Measurements from ENCODE around the gene BACH2.
"Not testable (repeated sequence)": the region's sequence is repeated elsewhere in the genome, so short reads cannot be mapped to it uniquely, and the experiment has no call there.

Gene BACH2

DNA sequence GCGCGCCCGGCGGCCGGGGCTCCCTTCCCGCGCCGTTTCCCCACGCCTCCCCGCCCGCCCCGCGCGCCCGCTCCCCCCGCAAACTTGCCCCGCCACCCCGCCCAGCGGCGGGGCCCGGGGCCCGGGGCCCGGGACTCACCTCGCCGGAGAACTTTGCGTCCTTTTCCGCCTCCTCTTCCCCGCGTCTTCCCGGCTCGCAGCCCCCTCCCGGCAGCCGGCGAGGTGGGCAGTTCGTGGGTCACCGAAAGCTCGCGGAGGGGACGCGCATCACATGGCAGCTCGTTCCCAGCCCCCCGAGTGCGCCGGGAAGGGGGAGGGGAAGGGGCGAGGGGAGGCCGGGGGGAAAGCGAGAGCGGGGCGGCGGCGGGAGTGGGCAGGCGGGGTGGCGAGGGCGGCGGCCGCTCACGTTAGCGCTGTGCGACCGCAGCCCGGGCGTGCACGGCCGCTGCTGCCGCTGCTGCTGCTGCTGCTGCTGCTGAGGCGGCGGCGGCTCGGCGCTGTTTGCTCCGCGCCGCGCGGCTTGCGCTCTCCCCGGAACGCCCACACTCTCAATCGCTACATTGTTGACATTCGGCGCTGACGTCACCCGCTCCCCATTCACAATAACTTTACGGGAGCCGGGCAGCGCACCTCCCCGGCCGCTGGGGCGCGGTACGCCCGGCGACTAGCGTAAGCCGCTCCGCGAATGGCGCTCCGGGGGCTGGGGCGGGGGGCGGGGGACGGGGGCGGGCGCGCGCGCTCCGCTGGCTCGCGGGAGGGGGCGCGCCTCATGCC lies at the start of gene BACH2:
Gene BACH2, minus strand, starts transcription at position 503 of the 774 bp plus-strand sequence. CDS start 287,999 bp downstream, outside the sequence.
- no peak for DNase-seq

DNA sequence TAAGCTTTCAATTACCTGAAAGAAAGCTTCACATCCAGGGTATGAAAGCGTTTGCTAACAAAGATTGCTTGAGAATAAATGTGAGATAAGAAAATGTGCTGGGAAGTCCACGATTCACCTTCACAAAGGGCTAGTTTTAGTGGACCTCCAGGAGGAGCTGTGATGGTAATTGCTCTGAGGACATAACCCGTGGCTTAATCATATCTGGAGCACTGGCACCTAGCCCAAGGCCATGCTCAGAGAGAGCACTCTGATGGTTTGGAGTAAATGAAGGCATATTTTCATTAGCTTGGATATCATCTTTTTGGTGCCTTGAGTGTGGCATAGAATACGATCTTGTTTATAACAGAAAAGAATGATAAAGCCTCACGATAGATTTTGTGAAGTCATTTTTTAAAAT lies 46.9 kb upstream of the BACH2 start:
- no peak for DNase-seq

DNA sequence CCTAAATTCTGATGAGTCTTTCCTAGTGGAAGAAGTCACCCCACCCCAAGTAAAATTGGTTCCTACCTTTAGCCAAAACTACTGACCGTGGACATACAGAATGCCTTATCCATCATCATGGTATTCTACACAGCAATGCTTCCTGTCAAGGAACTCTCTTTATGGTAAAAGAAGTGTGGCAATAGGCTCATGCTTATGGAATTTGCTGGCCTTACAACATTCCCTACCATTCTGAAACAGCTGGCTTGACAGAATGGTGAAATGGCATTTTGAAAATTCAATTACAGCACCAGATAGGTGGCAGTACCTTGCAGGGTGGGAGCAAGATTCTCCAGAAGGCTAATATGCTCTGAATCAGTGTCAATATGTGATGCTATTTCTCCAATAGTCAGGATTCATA lies 41.8 kb upstream of the BACH2 start:
- no peak for DNase-seq

DNA sequence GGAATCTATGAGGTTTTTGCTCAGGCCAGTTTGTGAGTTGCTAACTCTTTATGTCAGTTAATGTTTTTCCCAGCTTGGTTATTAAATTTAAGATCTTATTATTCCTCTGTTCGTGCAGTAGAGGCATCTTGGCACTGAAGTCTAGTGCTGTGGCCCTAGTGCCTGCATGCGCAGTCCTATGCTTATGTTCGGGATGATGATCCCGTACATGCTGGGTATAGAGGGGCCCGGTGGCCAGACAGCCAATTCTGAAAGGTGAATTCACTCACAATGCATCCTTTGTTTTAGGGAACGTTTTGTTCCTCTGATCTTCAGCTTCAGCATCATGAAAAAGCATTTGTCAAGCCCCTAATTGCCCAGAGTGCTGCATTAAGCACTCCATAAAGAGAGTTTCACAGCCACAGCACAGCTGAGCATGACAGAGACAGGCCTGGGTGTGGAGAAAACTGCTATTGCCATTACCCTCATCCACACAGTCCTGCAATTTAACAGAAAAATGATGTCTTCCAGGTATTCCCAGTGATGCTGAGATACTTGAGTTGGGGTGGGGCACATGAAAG lies 39.8 kb upstream of the BACH2 start:
- DNase-seq: no peak

DNA sequence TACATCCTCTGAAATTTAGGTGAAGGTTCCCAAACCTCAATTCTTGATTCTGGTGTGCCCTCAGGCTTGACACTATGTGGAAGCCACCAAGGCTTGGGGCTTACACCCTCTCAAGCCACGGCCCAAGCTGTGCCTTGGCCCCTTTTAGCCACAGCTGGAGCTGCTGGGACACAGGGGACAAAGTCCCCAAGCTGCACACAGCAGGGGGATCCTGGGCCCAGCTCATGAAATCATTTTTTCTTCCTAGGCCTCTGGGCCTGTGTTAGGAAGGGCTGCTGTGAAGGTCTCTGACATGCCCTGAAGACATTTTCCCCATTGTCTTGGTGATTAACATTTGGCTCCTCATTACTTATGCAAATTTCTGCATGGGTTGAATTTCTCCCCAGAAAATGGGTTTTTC lies 37.3 kb upstream of the BACH2 start:
- DNase-seq: no peak

DNA sequence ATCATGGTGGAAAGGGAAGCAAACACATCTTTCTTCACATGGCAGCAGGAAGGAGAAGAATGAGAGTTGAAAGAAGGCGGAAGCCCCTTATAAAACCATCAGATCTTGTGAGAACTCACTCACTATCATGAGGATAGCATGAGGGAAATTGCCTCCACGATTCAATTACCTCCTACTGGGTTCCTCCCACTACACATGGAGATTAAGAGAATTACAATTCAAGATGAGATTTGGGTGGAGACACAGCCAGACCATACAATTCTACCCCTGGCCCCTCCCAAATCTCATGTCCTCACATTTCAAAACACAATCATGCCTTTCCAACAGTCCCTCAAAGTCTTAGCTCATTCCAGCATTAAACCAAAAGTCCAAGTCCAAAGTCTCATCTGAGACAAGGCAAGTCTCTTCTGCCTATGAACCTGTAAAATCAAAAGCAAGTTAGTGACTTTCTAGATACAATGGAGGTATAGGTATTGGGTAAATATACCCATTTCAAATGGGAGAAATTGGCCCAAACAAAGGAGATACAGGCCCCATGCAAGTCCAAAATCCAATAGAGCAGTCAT lies 36.4 kb upstream of the BACH2 start:
- not testable (repeated sequence) for DNase-seq

DNA sequence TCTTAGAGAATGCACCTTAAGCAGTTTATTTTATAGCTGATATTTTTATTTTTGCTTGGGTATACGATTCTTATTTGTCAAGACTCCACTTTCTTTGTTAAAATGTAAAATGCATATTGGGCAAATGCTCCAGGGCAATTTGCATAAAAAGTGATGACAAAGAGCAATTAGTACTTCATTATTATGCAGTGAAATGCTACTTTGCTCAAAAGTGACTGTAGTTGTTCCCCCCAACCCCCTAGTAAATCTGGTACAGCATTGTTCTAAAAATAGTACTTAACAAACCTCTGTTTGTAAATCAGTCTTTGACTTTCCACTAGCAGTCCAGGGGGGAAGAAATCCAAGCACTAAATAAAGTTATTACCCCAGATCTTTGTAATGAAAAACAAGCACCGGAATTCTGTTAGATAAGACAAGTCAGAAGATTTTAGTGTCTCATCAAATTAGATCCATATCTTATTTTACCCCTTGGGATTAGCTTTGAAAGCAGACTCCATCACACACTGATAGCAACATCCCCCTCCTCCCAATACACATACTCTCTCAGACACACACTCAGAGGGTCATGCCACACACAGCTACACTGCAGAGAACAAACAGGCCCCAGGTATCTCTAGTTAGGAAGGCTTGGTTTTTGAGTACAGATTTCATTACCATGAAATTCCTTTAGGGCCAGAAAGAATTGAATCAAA lies 32.9 kb upstream of the BACH2 start:
- DNase-seq: no peak

DNA sequence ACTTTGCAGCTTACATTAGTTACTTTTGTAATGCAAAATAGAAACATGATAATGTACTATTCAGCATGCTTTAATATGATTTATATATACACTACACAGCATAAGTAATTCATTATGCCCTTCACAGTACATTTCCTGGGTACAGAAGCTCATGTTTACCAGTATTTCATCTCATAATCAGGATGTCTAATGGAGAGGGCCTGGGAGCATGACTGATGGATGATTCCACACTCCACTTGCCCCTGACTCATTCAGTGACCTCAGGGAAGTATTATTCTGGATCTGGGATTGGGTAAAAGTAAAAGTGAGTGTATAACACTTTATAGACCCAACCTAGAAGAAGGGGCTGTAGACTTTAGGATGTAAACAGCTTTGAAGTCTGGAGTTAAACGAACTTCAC lies 31.4 kb upstream of the BACH2 start:
- no peak for DNase-seq

DNA sequence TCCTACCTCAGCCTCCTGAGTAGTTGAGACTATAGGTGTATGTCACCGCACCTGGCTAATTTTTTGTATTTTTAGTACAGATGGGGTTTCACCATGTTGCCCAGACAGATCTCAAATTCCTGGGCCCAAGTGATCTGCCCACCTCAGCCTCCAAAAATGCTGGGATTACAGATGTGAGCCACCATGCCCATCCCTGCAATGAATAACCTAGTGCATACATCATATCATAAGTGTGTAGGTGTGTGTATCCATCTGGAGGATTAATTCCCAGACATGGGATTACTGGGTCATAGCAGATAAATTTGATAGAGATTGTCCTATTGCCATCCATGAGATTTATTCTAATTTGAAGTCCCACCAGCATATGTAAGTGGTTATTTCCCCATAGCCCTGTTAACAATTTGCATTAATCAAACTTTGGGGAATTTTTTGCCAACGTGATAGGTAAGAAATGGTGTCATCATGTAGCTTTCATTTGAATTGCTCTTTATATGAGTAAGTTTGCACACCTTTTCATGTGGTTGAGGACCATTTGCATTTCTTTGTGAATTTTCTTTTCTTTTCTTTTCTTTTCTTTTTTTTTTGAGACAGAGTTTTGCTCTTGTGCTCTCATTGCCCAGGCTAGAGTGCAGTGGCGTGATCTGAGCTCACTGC lies 29.9 kb upstream of the BACH2 start:
- no peak for DNase-seq

DNA sequence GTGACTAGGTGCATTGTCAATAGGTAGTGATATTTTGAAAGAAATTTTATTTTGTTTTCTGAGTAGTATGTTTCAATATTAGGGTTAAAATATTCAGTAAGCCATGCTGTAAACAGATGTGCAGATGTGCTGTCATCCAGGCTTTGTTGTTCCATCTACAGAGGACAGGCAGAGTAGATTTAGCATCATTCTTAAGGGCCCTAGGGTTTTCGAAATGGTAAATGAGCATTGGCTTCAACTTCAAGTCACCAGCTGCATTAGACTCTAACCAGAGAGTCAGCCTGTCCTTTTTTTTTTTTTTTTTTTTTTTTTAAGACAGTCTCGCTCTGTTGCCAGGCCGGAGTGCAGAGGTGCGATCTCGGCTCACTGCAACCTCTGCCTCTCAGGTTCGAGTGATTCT lies 27.1 kb upstream of the BACH2 start:
- no peak for DNase-seq

DNA sequence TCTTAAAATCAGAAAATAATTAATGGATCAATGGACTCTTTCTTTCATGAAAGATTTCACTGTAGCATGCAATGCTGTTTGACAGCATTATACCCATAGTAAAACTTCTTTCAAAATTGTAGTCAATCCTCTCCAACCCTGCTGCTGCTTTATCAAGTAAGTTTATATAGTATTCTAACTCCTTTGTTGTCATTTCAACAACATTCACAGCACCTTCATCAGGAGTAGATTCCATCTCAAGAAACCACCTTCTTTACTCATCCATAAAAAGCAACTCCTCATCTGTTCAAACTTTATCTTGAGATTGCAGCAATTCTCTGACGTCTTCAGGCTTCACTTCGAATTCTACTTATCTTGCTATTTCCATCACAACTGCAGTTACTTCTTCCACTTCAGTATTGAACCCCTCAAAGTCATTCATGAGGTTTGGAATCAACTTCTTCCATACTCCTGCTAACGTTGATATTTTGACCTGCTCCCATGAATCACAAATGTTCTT lies 26.4 kb upstream of the BACH2 start:
- DNase-seq: no peak

DNA sequence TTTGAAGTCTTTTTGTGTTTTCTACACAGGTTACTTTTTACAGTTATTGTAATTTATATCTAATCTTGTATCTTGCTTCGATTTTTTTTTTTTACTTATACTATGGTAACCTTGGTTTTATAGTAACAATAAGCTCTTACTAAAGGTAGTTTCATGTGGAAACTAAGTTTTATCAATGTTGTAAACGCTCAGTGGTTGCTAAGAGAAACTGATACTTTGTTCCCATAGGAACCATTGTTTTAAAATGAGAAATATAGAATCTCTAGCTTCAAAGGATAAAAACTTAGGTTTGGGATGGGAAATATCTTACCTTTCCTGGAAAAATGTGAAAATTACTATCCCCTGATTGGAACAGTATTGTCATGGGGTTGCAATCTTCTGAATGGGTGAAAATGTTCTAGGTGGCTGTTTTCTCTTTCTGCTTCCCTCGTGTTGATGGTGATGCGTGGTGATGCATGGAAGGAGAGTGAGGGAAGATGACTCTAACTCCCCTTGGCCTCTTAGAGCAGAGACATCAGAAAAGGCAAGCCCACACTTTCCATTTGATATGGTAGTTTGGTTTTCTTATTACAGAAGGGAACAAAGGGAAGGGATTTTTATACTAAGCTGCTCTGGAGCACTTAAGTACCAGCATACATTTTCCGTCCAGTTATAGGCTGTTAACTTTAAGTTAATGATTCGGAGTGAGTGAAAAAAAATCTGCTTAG lies 23.5 kb upstream of the BACH2 start:
- no peak for DNase-seq

DNA sequence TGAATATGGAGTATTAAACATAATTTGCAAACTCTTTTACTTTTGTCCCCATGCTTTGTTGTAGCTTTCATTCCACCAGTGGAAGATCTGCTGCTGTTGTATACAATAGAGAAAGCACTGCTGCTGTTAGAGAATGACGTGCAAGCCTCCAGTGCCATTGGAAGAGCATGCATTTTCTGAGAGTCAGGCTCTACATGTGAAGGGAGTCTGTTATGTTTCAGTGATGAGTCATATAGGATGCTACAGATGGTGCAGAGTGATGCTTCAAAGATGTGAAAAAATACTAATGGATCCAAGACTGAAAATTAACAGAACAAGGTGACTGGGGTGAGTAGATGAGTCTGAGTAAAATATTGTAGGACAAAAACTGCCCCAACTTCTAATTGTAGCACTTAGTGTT lies 22.4 kb upstream of the BACH2 start:
- no peak for DNase-seq

DNA sequence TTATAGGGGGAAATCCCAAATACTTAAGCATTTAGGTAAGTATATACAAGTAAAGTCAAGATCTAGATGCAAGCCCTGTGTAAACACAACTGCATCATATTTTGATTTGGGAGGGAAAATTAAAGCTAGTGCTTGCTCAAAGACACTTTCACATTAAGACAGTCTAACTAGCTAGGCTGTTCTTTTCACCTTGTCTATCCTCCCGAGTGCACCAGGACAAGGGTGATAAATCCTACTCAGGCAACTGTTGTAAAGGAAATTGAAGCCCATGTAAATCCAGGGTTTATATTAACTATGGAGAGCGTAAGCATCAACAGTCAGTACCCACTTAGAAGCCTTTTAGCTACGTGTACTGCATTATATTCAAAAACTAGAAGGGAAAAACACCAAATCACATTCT lies 19.3 kb upstream of the BACH2 start:
- no peak for DNase-seq

DNA sequence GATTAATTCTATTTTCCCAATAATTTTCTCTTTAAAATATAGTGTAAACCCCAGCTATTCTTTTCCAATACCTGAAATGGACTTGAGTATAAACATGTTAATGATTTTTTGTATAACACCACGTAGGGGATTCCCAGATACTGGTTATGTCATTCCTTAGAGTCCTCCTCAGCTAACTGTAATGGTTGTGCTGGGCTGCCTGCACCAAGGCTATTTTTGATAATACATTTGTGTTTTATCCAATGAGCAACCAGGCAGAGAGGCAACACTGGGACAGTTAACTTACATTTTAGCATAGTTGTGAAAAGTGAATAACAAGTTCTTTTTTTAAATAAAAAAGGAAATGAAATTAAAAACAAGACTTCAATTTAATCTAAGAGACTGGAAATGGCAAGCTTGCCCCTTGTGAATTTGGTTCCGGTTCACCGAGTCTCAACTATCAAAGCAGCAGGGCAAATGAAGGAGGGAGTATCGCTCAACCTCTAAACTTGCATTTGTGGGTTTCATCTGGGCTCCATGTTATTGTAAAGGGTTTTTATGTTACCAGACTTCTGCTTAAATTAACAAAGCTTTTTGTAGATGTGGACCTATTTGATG lies 18.8 kb upstream of the BACH2 start:
- DNase-seq: no peak

DNA sequence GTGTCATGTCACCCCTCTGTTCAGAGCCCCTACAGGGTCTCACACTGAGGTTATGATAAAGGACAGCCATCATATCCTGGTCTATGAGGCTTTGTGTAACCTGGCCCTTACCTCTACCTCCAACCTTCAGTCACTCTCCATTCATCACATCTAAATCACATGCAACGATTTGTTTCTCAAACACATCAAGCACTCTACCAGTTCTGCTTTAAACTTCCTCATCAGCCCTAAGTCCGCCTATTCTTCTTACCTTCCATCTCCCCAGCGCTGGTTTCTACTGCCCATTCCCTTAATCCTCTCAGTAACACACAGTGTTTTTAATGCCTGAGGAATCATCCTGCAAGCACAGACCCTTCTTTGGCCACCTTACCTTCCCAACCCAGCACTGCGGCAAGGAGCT lies 17.9 kb upstream of the BACH2 start:
- DNase-seq: no peak

DNA sequence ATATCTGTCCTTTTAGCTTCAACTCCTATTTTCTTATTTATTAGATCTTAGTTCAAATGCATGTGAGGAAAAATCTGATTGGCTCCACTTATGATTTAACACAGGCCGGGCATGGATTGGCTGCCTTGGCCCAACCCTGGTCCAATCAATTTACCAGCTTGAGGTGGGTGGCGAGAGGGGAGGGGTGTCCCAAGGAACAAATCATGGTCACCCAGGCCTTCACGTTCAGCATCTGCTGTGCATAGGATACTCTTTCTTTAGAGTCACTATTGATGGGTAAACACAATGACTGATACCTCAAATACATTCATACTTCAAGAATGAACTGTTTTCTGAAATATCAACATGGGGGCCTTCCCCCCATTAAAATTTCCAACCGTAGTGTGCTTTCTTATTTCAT lies 14.9 kb upstream of the BACH2 start:
- DNase-seq: no peak

DNA sequence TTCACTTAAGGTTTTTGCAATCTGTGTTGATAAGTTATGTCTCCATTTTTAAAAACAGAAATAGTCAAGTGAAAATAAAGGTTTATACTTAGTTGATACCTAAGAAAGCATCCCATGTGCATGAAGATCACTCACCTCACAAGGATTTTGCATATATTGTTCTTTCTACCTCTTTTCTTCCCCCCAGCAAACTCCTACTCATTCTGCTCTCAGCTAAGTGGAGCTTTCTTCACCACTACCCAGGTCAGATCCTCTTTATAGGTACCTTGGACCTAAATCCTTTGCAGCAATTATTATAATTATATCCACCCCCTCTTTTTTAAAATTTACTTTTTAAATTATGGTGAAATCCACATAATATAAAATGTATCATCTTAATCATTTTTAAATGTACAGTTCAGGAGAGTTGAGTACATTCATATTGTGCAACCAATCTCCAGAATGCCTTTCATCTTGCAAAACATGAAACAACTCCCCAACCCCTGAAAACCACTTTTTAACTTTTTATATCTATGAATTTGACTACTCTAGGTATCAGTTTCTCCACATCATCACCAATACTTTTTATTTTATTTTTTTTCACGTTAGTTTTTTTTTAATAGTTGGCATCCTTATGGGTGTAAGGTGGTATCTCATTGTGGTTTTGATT lies 9.3 kb upstream of the BACH2 start:
- no peak for DNase-seq

DNA sequence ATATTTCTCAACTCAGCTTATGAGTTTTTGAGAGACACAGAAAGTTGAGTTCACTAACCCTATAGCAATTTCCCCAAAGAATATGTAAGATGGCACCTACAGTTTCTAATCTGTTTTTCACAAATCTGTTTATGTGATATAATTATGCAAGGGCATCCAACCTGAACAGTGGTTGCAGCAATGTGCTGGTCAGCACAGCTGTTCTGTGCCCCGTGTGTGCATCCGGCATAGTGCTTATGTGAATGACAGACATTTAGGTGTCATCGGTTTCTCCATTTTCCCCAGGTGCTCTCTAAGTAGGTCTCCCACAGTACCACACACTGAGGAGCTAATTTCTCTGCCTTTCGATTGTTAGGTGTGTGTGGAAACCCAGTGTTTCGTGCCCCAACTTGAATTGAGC lies 7.7 kb upstream of the BACH2 start:
- DNase-seq: no peak

DNA sequence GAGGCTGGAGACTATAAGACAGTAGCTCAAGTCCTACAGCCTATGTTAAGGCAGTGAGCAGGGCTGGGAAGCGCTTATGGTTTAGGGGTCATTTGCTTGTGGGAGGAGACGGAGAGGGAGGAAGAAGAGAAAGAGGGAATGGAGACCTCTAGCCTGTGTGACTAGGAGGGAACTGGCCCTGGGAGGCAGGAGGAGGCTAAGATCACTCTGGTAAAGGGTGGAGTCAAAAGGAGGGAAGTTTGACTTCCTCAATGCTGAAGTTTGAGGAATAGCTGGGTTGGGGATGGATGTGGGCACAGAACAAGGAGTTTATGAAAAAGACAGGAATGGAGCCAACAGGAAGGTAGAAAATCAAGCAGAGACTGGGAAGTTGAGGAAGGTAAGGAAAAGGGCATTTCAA lies 6.4 kb upstream of the BACH2 start:
- DNase-seq: no peak

DNA sequence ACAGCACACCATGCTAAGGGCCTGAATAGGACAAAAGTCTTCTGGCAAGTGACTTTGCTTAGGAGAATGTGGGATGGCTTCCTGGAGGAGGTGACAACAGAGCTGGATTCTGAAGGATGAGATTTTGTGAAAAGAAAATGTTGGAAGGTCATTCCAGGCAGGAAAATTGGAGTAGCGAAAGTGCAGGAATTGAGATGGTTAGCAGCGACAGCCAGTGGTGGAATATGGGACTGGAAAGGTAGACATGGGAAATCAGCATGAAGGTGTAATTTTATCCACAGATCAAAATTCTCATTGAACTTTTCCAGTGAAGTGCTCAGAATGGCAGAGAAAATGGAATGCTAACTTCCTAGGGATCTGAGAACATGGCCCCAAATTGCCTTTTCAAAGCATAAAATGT lies 5.7 kb upstream of the BACH2 start:
- no peak for DNase-seq

DNA sequence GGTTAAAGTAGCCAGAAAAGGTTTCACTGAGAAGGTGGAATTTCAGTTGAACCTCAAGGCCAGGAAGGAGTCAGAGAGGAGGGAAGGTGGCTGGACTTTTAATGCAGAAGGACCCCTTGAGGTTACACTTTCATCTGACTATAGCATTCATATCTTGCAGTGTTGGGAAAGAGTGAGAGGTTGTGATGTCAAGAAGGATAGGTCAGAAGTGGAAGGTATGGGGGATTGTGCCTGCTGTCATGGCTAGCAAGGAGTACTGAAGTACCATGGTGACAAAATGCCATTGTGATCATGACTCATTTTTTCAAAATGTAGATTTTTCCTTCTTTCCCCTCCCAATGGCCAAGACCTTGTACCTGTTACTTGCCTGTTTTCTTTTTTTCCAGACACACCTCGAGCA lies 5.2 kb upstream of the BACH2 start:
- DNase-seq: no peak

Data from GF-D8 (cell line).